HL-60 (cell line): ENCODE data around the gene CFAP251.

Experiments
- CTCF ChIP-seq: IDR thresholded peaks from one replicate; pipeline ENCODE4 v1.5.1; 2011; ENCODE audit warnings: low read length, control low read depth, inconsistent platforms; ENCODE audit not compliant: insufficient read depth
- GABPA ChIP-seq: IDR thresholded peaks from 2 replicates; pipeline ENCODE4 v1.6.1; 2012; ENCODE audit warnings: low read depth

GRCh38 chr12:121942145-121942718 is 23.8 kb downstream of the CFAP251 start:
- TF ChIP-seq GABPA (no peak), CTCF (no peak)
